Measurements from ENCODE around the gene INPP5F. TPM values are rescaled to one million over a fixed set of nuclear protein-coding genes. Genes with fewer than 3 reads are reported as not detected.

Gene INPP5F
- total and polyA plus RNA-seq, 12 donors = 5.1 to 26.4 (median 10.5) TPM

DNA sequence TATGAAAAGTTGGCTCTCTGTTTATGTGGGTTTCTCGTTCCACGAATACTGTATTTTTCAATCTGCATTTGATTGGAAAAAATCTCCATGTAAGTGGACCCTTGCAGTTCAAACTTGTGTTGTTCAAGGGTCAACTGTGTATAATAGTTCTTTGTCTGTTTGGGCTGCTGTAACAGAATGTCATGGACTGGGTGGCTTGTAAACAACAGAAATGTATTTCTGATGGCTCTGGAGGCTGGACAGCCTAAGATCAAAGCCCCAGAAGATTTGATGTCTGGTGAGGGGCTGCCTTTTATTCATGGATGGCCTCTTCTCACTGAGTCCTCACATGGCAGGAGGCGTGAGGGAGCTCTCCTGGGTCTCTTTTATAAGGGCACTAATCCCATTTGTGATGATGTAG lies 36.2 kb downstream of the INPP5F start:
- no peak for DNase-seq
- H3K27me3 ChIP-seq = no peaks in the 10 kb centered on the region
- H3K27ac ChIP-seq = no peak overlapping the region

DNA sequence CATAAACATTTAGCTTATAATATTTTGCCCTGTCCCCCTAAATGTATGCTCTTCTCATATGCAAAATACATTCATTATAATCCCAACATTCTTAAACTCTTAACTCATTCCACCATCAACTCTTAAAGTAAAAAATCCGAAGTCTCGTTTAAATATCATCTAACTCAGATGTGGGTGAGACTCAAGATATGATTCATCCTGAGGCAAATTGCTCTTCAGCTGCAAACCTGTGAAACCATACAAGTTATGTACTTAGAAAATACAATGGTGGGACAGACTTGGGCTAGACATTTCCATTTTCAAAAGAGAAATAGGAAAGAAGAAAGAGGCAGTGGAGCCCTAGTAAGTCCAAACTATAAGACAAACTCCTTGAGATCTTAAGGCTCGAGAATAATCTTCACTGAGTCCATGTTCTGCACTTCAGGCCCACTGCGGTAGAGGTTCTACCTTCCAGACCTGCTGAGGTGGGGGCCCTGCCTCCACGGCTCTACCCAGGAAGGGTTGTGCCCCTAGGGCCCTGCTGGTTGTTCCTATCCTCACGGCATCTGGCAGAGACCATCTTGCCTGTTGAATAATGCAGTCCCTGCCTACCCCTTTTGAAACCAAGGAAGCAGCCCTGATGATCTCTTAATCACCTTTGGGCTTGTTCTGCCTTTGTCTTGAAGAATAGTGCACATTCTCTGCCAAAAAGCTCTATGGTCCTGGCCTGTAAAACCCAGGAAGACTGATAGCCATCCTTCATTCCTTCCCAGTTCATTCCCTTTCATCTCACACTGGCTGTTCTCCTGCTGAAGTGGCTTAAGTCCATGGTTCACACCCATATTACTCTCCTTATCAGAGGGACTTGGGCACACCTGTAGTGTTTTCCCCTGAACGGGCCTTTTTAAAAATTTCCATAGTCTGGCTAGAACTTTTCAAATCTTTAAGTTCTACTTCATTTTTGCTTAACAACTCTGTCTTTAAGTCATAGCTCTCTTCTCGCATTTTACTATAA lies 37.3 kb downstream of the INPP5F start:
- no peak overlapping the region for H3K27ac ChIP-seq
- H3K27me3 ChIP-seq = no peaks in the 10 kb centered on the region
- no peak overlapping the region for H3K4me3 ChIP-seq
- 88 to 94% (median 92%) methylated on average over 8 of the region's 8 CpGs for WGBS, 4 donors
- no peaks in the 10 kb centered on the region for H3K4me1 ChIP-seq (replicated peaks in 1 of 2)
- TF ChIP-seq, protein P1, sequence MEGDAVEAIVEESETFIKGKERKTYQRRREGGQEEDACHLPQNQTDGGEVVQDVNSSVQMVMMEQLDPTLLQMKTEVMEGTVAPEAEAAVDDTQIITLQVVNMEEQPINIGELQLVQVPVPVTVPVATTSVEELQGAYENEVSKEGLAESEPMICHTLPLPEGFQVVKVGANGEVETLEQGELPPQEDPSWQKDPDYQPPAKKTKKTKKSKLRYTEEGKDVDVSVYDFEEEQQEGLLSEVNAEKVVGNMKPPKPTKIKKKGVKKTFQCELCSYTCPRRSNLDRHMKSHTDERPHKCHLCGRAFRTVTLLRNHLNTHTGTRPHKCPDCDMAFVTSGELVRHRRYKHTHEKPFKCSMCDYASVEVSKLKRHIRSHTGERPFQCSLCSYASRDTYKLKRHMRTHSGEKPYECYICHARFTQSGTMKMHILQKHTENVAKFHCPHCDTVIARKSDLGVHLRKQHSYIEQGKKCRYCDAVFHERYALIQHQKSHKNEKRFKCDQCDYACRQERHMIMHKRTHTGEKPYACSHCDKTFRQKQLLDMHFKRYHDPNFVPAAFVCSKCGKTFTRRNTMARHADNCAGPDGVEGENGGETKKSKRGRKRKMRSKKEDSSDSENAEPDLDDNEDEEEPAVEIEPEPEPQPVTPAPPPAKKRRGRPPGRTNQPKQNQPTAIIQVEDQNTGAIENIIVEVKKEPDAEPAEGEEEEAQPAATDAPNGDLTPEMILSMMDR (IDR thresholded peaks at IDR 0.05) = no peak
- no peak for TF ChIP-seq POLR2A (IDR thresholded peaks at IDR 0.05)
- intact Hi-C loops (cut with DNase I) = loop anchor here in 1 of 2 donors (5.0 kb wide), 1 partner anchor 104 kb away; no protein-coding TSS in a partner anchor
- no peaks in the 10 kb centered on the region for H3K36me3 ChIP-seq (replicated peaks in 1 of 2)
- no peaks in the 10 kb centered on the region for H3K9me3 ChIP-seq (replicated peaks in 1 of 3)
- no peak for DNase-seq

More for the DNA sequence above, 36.2 kb downstream of the INPP5F start:
- WGBS, 4 donors = 93 to 96% (median 96%) methylated on average over 3 of the region's 3 CpGs
- Histone ChIP-seq H3K4me1 (replicated peaks in 1 of 2) (no peaks in the 10 kb centered on the region), H3K4me3 (no peak overlapping the region), H3K9me3 (replicated peaks in 1 of 3) (no peaks in the 10 kb centered on the region), H3K36me3 (replicated peaks in 1 of 2) (no peaks in the 10 kb centered on the region)
- intact Hi-C loops (cut with DNase I) = loop anchor here in 1 of 2 donors (5.0 kb wide), 1 partner anchor 105 kb away; no protein-coding TSS in a partner anchor
- no peak for TF ChIP-seq POLR2A (IDR thresholded peaks at IDR 0.05)
- TF ChIP-seq, protein P1 (IDR thresholded peaks at IDR 0.05) = no peak

DNA sequence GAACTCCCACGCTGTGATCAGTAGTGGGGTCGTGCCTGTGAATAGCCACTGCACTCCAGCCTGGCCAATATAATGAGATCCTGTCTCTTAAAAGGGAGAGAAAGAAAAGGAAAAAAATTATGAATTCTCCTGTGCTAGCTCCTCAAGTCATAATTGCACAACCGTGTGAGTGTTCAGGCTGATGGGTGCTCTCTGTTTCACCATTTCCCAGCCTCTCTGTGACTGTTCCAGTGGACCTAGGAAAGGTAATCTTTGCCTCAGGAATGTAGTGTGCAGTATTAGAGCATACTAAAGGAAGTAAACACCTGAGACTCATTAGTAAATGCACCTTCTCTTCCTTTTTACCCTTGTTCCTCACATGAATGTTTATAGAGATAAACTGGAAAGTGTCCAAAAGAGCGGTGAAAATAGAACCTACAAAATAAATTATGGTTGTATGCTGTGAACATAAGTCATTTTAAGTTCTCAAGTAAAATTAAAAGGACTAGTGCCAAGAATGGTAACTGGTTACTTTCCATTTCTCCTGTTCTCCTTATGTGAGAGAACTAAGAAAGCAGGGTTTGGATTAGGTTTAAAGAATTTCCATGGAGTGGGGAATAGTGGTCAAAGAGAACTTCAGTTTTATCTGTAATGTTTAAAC lies 42.7 kb downstream of the INPP5F start:
- 68 to 80% (median 76%) methylated on average over 4 of the region's 4 CpGs for WGBS, 4 donors
- TF ChIP-seq POLR2A (IDR thresholded peaks at IDR 0.05) = no peak
- TF ChIP-seq, protein P1 (IDR thresholded peaks at IDR 0.05) = no peak
- H3K36me3 ChIP-seq (replicated peaks in 1 of 2) = no peaks in the 10 kb centered on the region
- intact Hi-C loops (cut with DNase I) = no loop called here
- H3K27ac ChIP-seq = no peak overlapping the region
- DNase-seq = no peak
- no peak overlapping the region for H3K4me3 ChIP-seq
- H3K9me3 ChIP-seq (replicated peaks in 1 of 3) = no peaks in the 10 kb centered on the region
- peaks cover 0 to 5% of the 10 kb centered on the region in 2 donors for H3K4me1 ChIP-seq (replicated peaks in 1 of 2)
- no peaks in the 10 kb centered on the region for H3K27me3 ChIP-seq

DNA sequence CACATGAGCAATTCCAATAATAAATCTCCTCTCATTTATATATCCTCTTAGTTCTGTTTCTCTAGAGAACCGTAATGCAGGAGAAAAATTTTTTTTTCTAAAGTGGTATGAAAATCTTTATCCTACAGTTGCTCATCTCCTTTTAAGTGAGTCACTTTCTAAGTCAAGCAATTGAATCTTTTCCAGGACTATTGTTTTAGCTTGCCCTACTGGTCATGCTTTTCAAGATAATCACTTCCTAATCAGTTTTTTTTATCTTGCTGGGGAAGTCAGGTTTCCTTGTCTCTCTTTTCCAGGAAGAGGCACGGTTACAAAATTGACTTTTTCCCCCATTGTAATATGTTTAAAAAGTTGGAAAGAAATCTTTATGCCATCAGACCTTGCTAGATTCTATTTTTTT lies 44.0 kb downstream of the INPP5F start:
- intact Hi-C loops (cut with DNase I) = no loop called here
- H3K4me3 ChIP-seq = no peak overlapping the region
- no peak for DNase-seq
- no peaks in the 10 kb centered on the region for H3K36me3 ChIP-seq (replicated peaks in 1 of 2)
- H3K27ac ChIP-seq = no peak overlapping the region
- H3K27me3 ChIP-seq = no peaks in the 10 kb centered on the region
- TF ChIP-seq, protein P1 (IDR thresholded peaks at IDR 0.05) = no peak
- no peaks in the 10 kb centered on the region for H3K9me3 ChIP-seq (replicated peaks in 1 of 3)
- WGBS, 4 donors = 32 to 51% (median 38%) methylated on average over 2 of the region's 2 CpGs
- peaks cover 0 to 5% of the 10 kb centered on the region in 2 donors for H3K4me1 ChIP-seq (replicated peaks in 1 of 2)

All from adrenal gland (tissue), 12 donors.